Tongue (tissue), 2 donors: ENCODE results near the gene MTRFR. TPM values are rescaled to one million over a fixed set of nuclear protein-coding genes. Genes with fewer than 3 reads are reported as not detected.
"Not testable (repeated sequence)": the region's sequence is repeated elsewhere in the genome, so short reads cannot be mapped to it uniquely, and the experiment has no call there.

Source experiments
- DNase-seq: peaks from one replicate; pipeline ENCODE4 v3.0.0-alpha.2; 2015
- total RNA-seq: library from RNA; depleted of rRNA; stranded (reverse); fragments of >200 nt; gene quantifications from one replicate; pipeline ENCODE4 v1.2.3, GENCODE V29; 2014

MTRFR gene
- total RNA-seq, 1 donor from 2014 or later, result 11.4 TPM

DNA sequence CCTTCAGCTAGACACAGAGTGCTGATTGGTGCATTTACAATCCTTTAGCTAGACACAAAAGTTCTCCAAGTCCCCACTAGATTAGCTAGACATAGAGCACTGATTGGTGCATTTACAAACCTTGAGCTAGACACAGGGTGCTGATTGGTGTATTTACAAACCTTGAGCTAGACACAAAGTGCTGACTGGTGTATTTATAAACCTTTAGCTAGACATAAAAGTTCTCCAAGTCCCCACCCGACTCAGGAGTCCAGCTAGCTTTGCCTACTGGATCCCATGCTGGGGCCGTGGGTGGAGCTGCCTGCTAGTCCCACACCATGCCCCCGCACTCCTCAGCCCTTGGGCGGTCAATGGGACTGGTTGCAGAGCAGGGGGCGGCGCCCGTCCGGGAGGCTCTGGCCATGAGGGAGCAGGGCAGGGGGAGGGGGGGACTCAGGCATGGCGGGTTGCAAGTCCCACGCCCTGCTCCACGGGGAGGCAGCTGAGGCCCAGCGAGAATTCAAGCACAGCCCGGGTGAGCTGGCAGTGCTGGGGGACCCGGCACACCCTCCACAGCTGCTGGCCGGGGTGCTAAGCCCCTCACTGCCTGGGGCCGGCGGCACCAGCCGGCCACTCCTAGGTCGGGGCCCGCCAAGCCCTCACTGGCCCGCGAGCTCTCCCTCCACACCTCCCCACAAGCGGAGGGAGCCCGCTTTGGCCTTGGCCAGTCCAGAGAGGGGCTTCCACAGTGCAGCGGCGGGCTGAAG lies 15.9 kb downstream of the MTRFR start:
- not testable (repeated sequence) for DNase-seq

DNA sequence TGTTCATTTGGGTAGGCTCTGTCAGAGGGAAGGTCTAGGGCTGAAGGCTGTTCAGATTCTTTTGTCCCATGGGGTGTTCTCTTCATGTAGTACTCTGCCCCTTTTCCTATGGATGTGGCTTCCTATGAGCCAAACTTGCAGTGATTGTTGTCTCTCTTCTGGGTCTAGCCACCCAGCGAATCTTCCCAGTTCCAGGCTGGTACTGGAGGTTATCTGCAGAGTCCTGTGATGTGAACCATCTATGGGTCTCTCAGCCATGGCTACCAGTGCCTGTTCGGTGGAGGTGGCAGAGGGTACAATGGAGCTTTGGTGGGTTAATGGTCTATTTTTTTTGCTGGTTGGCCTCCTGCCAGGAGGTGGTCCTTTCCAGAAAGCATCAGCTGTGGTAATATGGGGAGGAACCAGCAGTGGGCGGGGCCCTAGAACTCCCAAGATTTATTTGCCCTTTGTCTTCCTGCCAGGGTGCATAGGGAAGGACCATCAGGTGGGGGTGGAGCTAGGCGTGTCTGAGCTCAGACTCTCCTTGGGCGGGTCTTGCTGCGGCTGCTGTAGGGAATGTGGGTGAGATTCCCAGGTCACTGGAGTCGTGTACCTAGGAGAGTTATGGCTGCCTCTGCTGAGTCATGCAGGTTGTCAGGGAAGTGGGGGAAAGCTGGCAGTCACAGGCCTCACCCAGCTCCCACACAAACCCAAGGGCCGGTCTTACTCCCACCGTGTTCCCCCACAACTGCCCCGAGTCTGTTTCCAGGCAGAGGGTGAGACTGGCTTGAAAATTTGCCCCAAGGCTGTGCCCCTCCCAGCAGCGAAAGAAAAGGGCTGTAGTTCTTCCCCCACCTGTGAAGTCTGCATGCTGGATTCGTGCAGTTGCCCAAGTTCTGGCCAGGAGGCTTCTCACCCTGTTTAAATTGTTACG lies 17.5 kb downstream of the MTRFR start:
- peak; percentile 51 for DNase-seq

DNA sequence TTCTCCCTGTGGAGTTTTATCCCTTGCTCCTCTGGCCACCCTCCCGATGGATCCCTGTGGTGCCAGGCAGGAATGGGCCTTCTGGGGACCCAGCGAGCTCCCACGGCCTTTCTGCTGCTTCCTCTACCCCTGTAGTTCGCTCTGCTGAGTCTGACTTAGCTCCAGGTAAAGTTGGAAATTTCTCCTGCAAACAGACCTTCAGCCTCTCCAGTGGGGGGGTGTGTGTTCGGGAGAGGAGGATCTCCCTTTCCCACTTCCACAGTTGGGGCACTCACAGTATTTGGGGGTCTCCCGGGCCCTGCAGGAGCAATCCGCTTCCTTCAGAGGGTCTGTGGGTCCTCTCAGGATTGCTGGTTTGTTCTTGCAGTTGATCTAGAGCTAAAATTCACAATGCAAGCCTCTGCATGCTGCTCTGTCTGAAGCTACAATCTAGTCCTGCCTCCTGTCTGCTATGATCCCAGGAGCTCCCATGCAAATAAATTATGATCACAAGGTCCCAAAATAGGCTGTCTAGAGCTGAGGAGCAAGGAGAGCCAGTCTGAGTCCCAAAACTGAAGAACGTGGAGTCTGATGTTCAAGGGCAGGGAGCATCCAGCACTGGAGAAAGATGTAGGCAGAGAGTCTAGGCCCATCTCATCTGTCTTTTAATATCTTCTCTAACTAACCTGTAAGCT lies 18.3 kb downstream of the MTRFR start:
- DNase-seq, result no peak

DNA sequence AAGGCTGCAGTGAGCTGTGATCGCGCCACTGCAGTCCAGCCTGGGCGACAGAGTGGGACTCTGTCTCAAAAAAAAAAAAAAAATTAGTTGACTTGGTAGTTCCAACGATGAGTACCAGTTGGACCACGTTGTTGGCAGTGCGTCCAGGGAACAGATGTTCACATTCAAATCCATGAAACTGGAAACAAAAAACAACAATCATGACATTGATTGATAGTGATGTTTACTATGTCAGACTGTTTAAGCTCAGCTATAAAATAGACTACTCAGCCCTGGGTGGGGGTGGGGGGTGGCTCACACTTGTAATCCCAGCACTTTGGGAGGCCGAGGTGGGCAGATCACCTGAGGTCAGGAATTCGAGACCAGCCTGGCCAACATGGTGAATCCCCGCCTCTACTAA lies 19.1 kb downstream of the MTRFR start:
- not testable (repeated sequence) for DNase-seq

DNA sequence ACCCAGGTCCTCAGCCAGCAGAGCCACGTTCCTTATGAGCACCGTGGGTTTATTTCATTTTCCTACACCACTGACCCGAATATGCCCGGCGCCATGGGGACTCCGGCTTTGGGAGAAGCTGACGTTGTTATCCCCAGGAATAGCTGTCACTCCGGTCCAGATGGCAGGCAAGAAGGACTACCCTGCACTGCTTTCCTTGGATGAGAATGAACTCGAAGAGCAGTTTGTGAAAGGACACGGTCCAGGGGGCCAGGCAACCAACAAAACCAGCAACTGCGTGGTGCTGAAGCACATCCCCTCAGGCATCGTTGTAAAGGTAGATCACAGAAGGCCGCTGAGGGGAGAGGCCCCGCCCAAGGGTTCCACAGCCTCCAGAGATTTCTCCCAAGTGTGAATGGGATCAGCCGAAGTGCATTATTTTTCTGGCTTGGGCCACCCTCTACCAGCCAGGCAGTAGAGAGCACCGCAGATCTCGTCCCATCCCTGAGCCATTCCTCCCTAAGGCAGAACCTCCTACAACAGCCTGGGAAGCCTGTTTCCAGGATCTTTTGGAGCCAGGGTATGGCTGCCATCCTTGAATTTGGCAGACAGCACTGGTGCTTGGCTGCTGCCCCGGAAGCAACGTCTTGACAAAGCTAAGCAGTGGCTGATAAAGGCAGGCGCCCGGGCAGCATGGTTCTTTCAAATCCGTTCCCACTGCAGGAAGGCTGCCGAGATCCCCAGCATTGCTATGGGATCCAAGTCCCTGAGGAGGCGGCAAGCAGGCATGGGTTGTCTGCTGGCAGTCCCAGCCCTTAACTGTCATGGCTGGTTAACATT lies 20.6 kb downstream of the MTRFR start:
- DNase-seq, result no peak

DNA sequence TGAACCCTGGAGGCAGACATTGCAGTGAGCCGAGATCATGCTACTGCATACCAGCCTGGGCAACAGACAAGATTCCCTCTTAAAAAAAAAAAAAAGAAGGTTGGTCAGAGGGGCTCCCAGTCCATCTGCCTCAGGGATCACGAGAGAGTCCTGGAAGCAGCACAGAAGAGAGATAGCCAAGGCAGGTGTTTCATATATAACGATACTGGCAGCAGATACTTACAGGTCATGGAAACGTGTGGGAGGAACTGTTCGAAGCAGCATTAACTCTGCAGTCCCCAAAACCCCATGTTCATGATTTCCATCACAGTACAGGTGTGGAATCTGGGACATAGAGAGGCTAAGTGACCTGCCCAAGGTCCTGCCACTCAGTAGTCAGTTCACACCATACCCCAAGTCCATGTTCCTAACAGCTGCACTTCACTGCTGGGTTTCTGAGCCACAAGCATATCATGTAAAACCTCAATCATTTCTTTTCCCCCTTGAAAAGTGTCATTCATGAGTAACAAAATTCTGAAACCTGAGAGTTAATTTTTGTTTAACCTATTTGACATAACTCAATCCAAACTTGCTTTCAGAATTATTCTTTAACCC lies 21.7 kb downstream of the MTRFR start:
- DNase-seq, result no peak

DNA sequence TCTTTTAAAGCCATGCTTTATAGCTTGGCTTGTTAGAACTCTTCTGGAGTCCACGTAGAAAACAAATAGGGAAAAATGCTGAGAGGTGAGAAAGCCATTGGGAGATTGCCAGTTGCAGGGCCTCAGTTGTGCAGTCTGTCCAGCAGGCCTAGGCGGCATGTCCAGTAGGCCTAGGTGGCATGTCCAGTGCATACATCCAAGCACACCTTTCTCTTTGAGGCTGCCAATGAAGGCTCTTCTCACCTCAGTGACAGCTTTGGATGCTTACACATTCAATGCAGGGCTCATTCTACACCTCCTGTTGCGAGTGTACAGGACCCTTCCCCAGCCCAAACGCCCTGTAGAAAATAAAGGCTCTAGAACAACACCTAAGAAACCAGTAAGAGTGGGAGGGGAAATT lies 25.4 kb downstream of the MTRFR start:
- DNase-seq, result no peak

DNA sequence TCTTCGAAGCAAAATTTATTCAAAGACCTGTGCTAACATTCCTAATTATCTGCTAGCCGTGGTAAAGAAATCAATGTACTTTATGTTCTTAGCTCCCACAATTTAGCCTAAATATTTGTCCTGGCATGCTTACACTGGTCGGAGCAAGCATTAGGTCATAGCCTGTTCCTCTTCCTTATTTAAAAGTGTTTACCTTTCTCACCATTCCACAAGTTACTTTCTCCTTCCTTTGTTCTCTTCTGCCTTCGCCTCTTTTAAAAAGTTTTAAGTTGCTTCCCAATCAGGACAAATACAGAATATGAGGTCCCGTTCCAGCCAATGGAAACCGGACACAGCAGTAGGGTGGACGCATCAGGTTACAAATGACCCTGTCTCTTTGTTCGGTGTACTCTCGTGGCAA lies 26.8 kb downstream of the MTRFR start:
- no peak for DNase-seq

DNA sequence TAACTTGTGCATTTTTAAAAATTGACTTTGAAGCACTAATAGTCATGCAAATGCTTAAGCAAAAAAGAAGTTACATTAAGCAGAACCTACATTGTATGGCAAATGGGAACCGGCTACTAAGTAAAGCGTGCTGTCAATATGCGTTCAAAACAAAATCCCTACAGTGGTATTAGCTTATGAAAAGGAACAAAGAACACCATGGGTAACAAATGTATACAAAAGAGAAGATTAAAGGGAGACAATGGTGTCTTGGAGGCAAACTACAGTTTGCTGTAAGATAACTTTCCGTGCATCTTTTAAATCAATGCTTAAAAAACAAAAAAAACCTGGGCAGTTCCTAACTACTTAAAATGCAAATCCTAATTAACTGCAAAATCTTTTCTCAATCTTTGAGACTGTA lies 28.0 kb downstream of the MTRFR start:
- no peak for DNase-seq

DNA sequence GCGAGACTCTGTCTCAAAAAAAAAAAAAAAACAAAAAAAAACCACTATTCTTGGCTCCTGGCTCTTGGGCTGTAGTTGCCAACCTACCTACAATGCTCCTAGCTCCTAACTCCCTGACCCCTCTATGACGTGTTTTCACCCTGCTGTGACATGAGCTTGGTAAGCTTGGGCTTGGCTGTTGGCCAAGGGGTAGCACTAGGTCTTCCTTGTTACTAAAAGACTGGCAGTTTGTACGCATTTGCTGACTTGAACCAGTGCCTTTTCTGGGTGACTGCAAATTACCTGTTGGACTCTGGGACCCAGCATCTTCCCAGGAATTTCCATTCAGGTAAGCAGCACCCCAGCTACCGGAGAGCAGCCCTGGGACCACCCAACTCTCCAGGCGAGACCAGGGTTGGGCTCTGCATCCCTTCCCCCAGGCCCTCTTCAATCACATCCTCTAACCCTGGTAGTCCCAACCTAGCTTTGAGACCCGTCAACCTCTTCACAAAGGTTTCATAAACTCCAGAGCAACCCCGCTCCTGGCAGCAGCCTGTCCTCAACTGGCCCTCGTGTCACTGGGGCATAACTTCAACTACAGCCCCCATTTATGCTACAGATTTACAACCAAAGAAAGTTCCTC lies 30.1 kb downstream of the MTRFR start:
- DNase-seq, result no peak

DNA sequence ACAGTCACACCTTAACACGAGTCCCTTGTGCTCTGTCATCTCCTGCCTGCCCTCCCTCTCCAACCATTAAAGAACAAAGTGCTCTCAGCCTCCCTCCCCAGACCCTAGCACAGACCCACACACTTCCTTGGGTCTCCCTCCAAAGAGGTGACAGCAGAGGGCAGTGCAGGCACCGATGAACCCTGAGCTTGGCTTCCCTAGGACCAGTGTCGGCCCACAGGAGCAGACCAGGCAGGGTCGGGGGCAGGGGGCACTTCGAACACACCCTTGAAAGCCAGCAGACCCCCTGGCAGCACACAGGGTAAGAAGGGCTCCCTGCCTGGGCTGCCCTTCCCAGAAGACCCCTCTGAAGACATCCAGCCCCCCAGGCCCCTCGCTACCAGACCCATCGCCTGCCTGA lies 31.4 kb downstream of the MTRFR start:
- no peak for DNase-seq

DNA sequence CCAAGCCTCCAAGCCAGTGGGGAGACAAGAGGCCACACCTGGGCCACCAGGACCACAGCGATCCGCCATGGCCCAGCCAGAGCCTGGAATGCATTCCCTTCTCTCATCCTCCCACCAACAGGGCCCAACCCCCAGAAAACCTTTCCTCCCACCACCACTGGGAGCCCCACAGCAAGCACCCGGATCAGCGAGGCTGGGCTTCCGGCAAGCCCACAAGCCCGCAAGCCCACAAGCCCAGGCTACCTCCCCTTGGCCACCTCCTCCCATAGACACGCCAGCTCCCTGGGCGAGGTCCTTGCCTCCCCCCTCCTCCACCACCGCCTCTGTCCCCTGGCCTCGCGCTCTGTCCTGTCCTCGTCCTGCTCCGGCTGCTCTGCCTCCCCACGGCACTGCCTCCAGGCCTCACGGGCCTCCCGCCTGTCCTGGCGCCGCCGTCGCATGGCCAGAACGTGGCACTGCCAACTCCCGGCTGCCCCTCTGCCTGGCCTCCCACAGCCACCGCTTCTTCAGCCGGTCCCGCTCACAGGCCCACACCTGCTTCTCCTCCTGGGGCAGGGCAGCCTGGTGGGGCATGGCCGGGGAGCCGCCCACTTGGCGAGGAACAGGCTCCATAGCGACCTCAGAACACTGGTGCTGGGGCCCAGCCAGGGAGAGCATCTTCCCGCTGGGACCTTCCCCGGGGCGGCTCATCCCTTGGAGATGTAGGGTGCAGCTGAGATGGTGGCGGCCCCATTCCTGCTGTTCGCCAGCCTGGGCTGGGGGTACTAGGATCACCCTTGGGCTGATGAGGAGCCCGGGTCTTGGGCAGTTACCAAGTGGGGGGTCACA lies 32.8 kb downstream of the MTRFR start:
- no peak for DNase-seq

DNA sequence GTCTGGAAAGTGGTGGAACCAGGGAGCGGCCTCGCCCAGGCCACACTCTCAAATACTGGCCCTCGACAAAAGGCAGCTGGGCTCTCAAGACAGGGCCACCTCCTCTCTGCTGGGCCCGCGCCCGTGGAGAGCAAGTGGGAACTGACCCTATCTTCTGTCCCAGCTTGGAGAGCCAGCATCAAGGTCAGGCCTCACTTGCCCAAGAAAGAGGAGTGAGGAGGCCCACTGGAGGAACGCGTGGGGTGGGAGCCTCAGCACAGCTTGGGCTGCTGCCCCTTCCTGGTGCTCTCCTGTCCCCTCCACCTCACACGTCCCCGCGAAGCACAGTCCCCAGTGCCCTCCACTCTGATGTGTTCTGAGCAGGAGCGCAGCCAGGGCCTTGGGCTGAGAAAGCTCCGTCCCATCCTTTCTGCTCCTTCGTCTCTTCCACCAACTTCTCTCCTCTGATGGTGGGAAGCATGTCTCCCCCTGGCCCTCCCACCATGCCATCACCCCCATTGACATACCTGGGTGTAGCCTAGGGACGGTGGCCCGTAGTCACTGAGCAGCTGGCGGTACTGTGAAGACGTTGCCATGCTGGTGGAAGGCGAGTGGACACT lies 33.5 kb downstream of the MTRFR start:
- no peak for DNase-seq

DNA sequence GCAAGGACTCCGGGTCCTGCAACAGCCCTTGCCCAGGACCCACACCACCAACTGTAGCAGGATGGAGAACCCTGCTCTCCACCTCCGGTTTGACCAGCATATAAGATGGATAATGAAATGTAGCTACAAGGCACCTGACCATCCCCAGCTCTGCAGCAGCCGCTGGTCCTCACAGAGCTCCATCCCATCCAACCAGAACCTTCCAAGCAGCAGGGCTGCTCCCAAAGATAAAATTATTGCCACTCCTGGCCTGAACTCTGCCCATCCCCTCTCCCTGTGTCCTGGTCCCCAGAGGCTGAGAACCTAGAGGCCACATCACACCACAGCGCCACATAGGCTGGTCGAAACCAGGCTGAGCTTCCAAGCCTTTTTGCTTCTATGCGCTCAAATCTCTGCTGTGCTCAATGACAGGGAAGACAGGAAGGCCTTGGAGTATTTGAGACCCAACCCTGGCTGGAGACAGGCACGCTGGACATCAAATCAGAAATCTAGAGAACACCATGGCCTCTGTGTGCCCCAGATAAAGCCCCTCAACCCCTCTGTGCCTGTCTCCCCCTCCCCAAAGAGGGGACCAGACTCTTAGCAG lies 34.2 kb downstream of the MTRFR start:
- no peak for DNase-seq

DNA sequence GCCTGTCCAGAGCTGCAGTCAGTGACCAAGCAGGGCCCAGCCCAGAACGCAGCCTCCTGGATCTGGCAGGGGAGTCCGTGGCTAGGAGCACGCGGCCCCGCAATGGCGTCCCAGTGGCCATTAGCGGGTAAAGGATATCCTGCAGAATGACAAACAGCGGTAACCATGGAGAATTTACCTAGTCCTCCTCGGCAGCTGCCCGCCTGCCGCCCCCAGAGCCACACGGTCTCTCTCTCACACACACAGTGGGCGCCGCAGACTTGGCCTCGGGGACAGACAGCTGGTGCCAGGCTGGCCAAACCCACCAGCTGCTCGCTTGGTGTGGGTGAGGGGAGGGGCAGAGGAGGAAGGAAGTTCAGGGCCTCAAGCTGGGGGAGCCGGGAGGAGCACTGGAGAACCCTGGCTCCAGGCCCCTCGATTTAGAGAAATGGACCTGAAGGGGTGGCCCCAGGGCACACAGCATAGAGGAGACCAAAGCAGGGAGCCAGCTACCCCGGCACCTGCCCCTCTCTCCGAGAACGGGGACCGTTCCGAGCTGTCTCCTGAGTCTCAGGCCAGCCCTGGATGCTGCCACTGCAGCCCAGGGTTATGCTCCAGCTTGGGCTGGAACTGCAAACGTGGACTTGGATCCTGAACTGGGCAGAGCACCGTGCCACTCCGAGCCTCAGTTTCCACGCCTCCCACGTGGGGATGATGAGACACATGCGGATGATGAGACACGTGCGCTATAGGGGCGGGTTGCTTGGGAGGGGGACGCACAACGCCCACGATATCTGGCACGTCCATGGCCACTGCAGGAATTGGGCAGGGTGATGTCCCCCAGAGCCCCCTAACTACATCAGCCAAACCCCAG lies 35.0 kb downstream of the MTRFR start:
- DNase-seq, result peak; percentile 97

DNA sequence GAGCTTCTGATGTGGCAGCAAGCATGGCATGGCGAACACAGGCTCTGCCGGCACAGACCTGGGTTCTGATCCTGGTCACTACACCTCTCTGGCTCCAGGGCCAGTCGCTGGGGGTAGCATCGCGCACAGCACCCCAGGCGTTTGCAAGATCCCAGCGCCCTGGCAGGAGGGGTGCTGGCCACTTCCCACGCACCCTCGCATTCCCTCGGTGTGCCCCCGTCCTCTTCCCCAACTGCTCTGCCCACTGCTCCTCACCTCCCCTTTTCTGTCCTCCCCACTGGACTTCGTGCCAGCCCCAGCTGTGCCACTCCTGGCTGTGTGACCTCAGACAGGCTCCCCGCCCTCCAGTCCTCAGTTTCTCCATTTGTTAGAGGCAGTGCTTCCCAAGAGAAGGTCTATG lies 35.6 kb downstream of the MTRFR start:
- DNase-seq, result no peak

DNA sequence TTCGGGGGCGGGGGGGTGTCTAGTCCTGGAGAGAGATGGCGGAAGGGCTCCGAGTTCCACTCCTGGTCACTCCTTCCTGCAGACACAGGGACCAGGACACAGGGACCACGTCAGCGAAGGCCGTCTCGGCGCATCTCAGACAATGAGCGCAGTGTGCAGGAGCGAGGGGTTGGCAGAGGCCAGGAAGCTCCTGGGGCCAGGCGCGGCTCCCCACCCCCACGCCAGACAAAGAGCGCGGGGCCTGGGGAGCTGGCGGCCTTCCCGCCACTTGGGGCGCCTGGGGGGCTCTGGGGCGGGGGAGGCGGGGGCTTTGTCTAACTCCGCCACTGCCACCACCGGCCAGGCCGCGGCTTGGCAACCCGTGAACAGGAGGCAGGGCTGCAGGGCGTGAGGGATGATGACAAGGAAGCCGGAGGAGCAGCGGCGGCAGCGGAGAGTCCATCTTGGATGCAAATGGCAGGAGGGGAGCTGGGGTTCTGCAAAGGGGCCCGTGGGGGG lies 36.2 kb downstream of the MTRFR start:
- DNase-seq, result peak; percentile 92

DNA sequence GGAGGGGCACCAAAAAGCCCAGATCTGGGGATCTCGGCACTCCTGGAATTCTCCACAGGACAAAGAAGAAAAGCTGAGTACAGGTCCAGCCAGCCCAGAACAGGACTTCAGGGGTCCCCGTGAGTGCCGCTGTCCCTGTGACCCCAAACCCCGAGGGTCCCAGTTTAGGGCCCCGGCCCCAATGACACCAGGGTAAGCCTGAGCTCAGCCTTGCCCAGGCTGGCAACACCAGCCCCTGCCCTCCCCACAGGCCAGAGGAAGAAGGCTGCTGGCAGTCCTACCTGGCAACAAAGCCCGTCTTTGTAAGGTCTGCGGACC lies 36.6 kb downstream of the MTRFR start:
- DNase-seq, result peak; percentile 45
